GM12872 (cell line): ENCODE measurements around the gene MCHR1.

ENCODE experiments used
- TF ChIP-seq, protein P1 (sequence below): IDR thresholded peaks from 3 replicates; pipeline ENCODE4 v1.5.1; 2011; ENCODE audit warnings: low read depth, mild to moderate bottlenecking, low read length, moderate library complexity; ENCODE audit not compliant: insufficient read depth

MCHR1 gene

DNA sequence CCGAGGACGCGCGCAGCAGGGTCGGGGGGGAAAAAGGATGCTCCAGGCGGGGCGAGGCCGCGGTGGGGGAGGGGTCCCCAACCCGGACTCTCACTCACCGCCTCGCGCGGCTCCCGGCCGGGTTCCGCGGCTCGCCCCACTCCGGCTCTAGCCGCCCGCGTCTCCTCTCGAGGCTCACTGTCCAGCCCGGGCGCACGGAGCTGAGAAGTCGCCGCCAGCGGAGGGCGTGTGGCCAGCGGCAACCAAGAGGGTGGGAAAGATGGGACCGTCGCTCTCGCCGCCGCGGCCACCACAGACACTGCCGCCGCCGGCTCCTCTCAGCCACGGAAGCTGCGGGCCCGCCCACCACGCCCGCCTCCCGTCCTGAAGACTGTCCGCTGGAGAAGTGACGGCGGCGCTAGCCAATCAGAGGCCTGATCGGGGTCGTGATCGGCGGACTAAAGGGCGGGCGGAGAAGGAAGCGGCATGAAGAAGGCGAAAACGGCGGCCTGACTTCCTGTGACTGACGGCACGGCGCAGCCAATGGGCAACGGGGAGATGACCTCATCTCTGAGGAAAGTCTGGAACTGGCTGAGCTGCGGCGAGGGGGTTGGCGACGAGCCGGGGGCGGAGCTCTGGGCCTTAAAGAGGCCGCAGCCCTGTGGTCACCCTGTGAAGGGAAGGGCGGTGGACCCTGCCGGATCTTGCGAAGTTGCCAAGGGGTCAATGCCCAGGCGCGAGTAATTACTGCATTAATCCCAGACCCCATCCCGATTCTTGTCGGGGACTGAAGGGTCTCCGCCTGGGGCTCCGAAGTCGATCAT lies 42.7 kb upstream of the MCHR1 start, which contains the start of gene MRTFA:
Gene MRTFA, minus strand, starts transcription at position 340 of the 803 bp plus-strand sequence.
- TF ChIP-seq, protein P1, sequence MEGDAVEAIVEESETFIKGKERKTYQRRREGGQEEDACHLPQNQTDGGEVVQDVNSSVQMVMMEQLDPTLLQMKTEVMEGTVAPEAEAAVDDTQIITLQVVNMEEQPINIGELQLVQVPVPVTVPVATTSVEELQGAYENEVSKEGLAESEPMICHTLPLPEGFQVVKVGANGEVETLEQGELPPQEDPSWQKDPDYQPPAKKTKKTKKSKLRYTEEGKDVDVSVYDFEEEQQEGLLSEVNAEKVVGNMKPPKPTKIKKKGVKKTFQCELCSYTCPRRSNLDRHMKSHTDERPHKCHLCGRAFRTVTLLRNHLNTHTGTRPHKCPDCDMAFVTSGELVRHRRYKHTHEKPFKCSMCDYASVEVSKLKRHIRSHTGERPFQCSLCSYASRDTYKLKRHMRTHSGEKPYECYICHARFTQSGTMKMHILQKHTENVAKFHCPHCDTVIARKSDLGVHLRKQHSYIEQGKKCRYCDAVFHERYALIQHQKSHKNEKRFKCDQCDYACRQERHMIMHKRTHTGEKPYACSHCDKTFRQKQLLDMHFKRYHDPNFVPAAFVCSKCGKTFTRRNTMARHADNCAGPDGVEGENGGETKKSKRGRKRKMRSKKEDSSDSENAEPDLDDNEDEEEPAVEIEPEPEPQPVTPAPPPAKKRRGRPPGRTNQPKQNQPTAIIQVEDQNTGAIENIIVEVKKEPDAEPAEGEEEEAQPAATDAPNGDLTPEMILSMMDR: no peak

DNA sequence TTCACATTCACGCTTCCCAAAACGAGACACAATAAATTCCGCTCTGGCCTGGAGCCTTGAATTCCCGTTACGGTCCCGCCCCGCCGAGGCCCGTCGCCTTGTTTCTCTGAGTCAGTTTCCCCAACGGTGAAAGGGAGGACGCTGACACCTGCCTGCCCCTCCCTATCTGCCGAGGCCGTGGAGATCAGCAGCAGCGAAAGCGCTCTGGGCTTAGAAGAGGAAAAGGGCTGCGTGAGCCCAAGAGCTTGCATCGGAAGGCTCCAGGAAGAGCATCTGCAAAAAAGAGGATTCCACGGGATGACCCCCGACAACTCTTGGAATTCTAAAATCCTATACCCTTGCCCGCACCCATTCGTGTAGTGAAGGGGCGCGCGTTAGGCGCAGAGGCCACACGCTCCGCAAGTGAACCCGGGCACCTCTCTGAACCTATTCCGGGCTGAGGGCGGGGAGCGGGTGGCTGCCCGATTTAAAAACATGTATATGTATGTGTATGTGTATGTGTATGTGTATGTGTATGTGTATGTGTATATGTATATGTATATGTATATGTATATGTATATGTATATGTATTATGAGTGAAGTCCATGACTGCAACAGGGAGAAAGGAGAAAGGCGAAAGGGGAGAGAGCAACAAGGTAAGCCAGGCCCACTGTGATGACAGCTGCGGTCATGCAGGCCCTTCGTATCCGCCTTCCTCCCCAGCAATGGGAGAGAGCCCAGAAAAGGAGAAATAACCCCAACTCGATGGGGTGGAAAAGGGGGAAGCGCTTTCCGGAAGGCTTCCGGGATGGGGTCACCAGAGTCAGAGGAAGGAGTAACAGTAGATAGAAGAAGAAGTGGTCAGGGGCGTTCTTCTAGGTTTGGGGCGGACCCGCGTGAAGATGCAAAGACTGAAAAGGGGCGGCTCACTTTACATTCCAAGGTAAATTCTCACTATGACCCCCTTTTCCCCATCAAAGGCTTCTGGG lies 41.8 kb upstream of the MCHR1 start:
- TF ChIP-seq, protein P1: no peak

DNA sequence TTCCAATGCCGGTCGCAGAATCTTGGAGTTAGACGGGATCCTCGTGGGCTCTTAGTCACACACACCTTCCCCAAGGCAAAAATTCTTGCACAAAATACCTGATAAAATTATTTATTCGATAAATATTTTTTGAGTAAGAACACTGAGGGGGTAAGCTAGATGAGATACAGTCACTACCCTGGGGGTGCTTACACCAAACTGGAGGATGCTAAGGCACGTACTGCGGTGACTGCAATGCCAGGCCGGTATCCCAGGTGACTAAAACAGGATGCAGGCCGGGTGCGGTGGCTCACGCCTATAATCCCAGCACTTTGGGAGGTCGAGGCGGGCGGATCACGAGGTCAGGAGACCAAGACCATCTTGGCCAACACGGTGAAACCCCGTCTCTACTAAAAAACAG lies 41.0 kb upstream of the MCHR1 start:
- TF ChIP-seq, protein P1: no peak

DNA sequence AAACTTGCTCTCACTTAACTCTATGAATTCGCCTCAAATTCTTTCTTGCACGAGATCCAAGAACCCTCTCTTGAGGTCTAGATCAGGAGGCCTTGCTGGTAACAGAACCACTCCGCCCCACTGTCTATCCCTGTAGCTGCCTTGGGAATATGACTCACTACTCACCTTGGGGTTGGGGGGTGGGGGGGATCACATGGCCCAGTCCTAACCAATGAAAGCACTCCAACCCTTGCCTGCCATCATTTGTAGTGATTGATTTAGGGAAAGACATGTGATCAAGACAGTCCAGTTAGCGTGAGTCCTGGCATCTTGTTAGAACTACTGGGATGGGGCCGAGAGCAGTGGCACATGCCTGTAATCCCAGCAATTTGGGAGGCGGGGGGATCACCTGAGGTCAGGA lies 38.0 kb upstream of the MCHR1 start:
- TF ChIP-seq, protein P1: no peak

DNA sequence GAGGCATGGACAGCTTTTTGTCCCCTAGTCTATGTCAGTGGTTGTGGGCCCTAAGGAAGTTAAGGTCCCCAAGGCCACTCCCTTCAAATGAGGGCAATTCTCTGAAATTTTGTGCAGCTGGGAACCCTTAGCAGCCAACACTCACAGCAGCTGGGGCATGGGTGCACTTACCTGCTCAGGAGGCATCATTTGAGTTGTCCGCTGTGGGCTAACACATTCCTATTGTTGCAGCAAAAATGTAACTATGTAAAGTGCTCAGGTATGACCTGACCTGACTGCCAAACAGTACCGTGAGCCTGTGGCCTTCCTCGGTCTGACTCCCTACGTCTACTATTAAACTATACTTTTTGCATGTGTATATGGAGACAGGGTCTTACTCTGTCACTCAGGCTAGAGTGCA lies 37.0 kb upstream of the MCHR1 start:
- TF ChIP-seq, protein P1: no peak

DNA sequence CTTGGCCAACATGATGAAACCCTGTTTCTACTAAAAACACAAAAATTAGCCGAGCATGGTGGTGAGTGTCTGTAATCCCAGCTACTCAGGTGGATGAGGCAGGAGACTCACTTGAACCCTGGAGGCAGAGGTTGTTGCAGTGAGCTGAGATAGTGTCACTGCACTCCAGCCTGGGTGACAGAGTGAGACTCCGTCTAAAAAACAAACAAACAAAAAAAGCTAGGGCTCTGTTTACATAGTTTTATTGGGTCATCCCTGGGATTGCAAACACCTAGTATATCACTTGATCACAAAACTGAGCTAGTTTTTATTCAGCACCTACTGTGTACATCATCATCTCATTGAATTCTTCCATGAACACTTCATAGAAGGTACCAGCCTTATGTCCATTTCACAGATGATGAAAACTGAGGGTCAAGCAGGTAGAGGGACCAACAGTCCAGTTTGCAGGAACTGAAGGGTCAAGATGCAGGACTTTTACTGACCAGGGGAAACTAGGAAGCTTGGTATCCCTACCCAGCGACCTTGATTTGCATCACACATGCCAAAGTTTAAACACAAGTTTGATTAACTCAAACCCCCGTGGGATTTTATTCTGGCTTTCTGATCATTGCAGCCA lies 33.6 kb upstream of the MCHR1 start:
- TF ChIP-seq, protein P1: no peak

DNA sequence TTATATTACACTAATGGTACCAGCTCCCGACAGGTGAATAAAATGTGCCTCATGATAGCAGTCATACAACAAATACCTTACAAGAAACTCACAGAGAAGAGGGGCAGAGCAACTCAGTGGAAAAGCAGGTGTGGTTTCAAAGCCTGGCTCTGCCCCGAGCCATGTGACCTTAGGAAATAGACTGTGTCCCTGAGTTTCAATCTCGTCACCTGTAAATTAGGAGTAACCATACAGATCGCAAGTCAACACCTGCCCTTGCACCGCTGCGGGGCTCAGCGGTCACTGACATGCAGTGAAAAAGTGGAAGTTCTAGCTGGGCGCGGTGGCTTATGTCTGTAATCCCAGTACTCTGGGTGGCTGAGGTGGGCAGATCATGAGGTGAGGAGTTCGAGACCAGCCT lies 30.9 kb upstream of the MCHR1 start:
- TF ChIP-seq, protein P1: no peak
